ENCODE measurements around the gene RNASE9. TPM values are rescaled to one million over a fixed set of nuclear protein-coding genes. Genes with fewer than 3 reads are reported as not detected.

RNASE9 gene
- total and polyA plus RNA-seq, 2 donors (not counting 1 experiment from before 2014, with no cell fraction given) = not detected

GRCh38 chr14:20608383-20609110 is 47.7 kb upstream of the RNASE9 start:
- Histone ChIP-seq H3K4me3 (ENCODE audit: control extremely low read depth in 1 of 5, extremely low read depth in 1 of 5, insufficient read depth in 1 of 5, low read depth in 2 of 5, low read length in 4 of 5) (no peak overlapping the region), H3K36me3 (replicated peaks in 1 of 2; ENCODE audit: control extremely low read depth in 1 of 2, control insufficient read depth in 1 of 2, extremely low read depth in 1 of 2, insufficient read depth in 2 of 2, low read length in 1 of 2) (no peaks in the 10 kb centered on the region), H3K79me2 (ENCODE audit: control insufficient read depth, insufficient read depth, low read length) (no peaks in the 10 kb centered on the region), H3K27ac (ENCODE audit: low read length in 2 of 2) (no peak overlapping the region), H3K9me3 (ENCODE audit: control extremely low read depth in 1 of 3, control insufficient read depth in 2 of 3, insufficient read depth in 1 of 3, low read length in 2 of 3) (no peaks in the 10 kb centered on the region), H3K4me1 (ENCODE audit: control insufficient read depth in 2 of 2, insufficient read depth in 2 of 2, low read length in 2 of 2) (peaks cover 28 to 39% of the 10 kb centered on the region in 2 donors), H3K9ac (ENCODE audit: low read length) (no peak overlapping the region), H3K27me3 (replicated peaks in 1 of 4; ENCODE audit: control extremely low read depth in 1 of 4, control insufficient read depth in 3 of 4, insufficient read depth in 4 of 4, low read length in 3 of 4) (no peaks in the 10 kb centered on the region), H4K20me1 (ENCODE audit: control insufficient read depth, insufficient read depth, low read length, poor library complexity, severe bottlenecking) (no peaks in the 10 kb centered on the region), H3K4me2 (replicated peaks; ENCODE audit: low read depth, low read length, poor library complexity, severe bottlenecking) (peak overlapping the region; percentile 94), H2AFZ (ENCODE audit: insufficient read depth, low read depth, low read length, poor library complexity, severe bottlenecking) (no peak overlapping the region)
- peak; percentile 53 for DNase-seq
- POLR2A ChIA-PET = no interaction called here
- no peak overlapping the region for H3K27ac Mint-ChIP-seq
- no peak overlapping the region for H3K4me3 Mint-ChIP-seq
- 40% methylated on average over 1 of the region's 7 CpGs for WGBS (ENCODE audit: insufficient coverage)
- ATAC-seq (ENCODE audit: low read depth) = no peak
- TF ChIP-seq EZH2 (IDR thresholded peaks at IDR 0.05; ENCODE audit: borderline replicate concordance, insufficient read depth, low read depth, low read length, poor library complexity, severe bottlenecking) (no peak), CTCF (IDR thresholded peaks at IDR 0.05) (no peak)
- no peaks in the 10 kb centered on the region for H3K9me3 Mint-ChIP-seq (ENCODE audit: insufficient read depth)
- no peaks in the 10 kb centered on the region for H3K27me3 Mint-ChIP-seq
- peaks cover 2% of the 10 kb centered on the region for H3K4me1 Mint-ChIP-seq
- CTCF ChIA-PET = interaction anchor here (0.8 to 8.9 kb wide), 15 partner anchors 11 to 279 kb away, joined by 3 to 215 read pairs (median 5); partner anchors contain the start of genes CCNB1IP1, PARP2 and TEP1
- intact Hi-C loops (cut with micrococcal nuclease) = loop anchor here (1.0 kb wide), 5 partner anchors 77 to 281 kb away; partner anchors contain the start of genes PARP2 and TEP1

- H3K9me3 Mint-ChIP-seq (ENCODE audit: insufficient read depth) = no peaks in the 10 kb centered on the region
- Histone ChIP-seq H3K9ac (ENCODE audit: low read length) (no peak overlapping the region), H3K4me3 (ENCODE audit: control extremely low read depth in 1 of 5, extremely low read depth in 1 of 5, insufficient read depth in 1 of 5, low read depth in 2 of 5, low read length in 4 of 5) (no peak overlapping the region), H2AFZ (ENCODE audit: insufficient read depth, low read depth, low read length, poor library complexity, severe bottlenecking) (peak overlapping the region; percentile 1), H3K79me2 (ENCODE audit: control insufficient read depth, insufficient read depth, low read length) (no peaks in the 10 kb centered on the region), H3K9me3 (ENCODE audit: control extremely low read depth in 1 of 3, control insufficient read depth in 2 of 3, insufficient read depth in 1 of 3, low read length in 2 of 3) (no peaks in the 10 kb centered on the region), H3K27me3 (replicated peaks in 1 of 4; ENCODE audit: control extremely low read depth in 1 of 4, control insufficient read depth in 3 of 4, insufficient read depth in 4 of 4, low read length in 3 of 4) (no peaks in the 10 kb centered on the region), H4K20me1 (ENCODE audit: control insufficient read depth, insufficient read depth, low read length, poor library complexity, severe bottlenecking) (no peaks in the 10 kb centered on the region), H3K4me2 (replicated peaks; ENCODE audit: low read depth, low read length, poor library complexity, severe bottlenecking) (no peak overlapping the region), H3K4me1 (ENCODE audit: control insufficient read depth in 2 of 2, insufficient read depth in 2 of 2, low read length in 2 of 2) (peaks cover 21 to 31% of the 10 kb centered on the region in 2 donors), H3K36me3 (replicated peaks in 1 of 2; ENCODE audit: control extremely low read depth in 1 of 2, control insufficient read depth in 1 of 2, extremely low read depth in 1 of 2, insufficient read depth in 2 of 2, low read length in 1 of 2) (no peaks in the 10 kb centered on the region), H3K27ac (ENCODE audit: low read length in 2 of 2) (no peak overlapping the region)
- no peak for TF ChIP-seq EZH2 (IDR thresholded peaks at IDR 0.05; ENCODE audit: borderline replicate concordance, insufficient read depth, low read depth, low read length, poor library complexity, severe bottlenecking)
- TF ChIP-seq CTCF (IDR thresholded peaks at IDR 0.05) = no peak
- WGBS (ENCODE audit: insufficient coverage) = 40% methylated on average over 4 of the region's 5 CpGs
- ATAC-seq (ENCODE audit: low read depth) (no peak), DNase-seq (no peak)
- ChIA-PET CTCF (interaction anchor here (0.8 to 8.9 kb wide), 11 partner anchors 9 to 302 kb away, joined by 3 to 215 read pairs (median 11); partner anchors contain the start of genes ANG, CCNB1IP1, PARP2 and TEP1), POLR2A (no interaction called here)
- intact Hi-C loops (cut with micrococcal nuclease) = no loop called here
- H3K4me3 Mint-ChIP-seq = no peak overlapping the region
- no peak overlapping the region for H3K27ac Mint-ChIP-seq
- no peaks in the 10 kb centered on the region for H3K27me3 Mint-ChIP-seq
- peaks cover 2% of the 10 kb centered on the region for H3K4me1 Mint-ChIP-seq
Observed at GRCh38 chr14:20607617-20608016, 46.8 kb upstream of the RNASE9 start.
